Stimulated activated CD8-positive, alpha-beta memory T cell treated with anti-CD3 and anti-CD28 coated beads, Interleukin-12 subunit alpha, Interleukin-12 subunit beta, amount 100 ng/mL, for 24 hours (primary cell): ENCODE data around the gene ADK.
A peak's percentile ranks its signal among the peaks of the same experiment; 100 is the strongest.
"Not testable (repeated sequence)": the region's sequence is repeated elsewhere in the genome, so short reads cannot be mapped to it uniquely, and the experiment has no call there.

Experiments
- DNase-seq: peaks from one replicate; pipeline ENCODE4 v3.0.0-alpha.2; 2020; ENCODE audit errors: extremely low read depth

Gene ADK

DNA sequence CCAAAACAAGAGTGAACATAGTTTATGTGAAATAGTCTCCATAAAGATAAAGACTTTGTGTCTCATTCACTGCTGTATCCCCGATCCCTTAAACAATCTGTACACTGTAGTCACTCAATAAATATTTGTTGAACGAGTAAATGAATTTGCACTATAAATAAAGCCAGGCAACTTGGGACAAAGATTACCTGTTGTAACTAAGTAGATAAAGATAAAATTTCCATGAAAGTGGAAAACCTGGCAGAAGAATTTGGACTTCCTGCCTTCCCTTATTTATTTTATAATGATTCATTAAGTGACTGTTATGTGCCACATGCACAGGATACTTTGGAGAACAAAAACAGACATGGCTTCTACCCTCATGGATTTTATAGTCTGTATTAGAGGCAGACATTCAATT lies 397.7 kb downstream of the ADK start:
- DNase-seq: no peak

DNA sequence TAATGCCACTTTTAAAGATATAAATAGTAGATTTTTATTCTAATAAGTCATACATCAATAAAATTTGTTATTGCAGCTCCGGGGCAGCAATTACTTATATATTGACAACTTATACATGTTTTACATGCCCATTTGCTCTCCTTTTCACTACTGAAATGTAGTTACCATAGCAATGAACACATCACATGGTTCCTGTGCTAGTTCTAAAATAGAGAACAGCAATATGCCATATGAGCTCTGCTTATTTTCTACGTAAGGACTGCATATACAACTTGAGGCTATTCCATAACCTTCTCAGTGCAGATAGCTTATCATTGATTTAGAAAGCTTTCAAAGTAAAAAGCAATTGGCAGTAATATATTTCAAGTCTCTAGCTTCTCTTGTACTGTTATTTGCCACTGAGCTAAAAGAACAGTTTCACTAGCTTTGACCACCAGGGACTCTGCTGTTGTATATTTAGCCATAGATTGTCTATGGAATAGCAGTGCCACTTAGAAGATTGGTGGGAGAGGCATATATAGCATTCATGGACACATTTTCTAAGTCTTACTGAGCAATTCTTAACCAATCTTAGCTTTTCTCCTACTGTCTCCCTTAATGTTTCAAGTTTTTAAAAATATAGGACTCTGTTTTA lies 405.2 kb downstream of the ADK start:
- DNase-seq: no peak

DNA sequence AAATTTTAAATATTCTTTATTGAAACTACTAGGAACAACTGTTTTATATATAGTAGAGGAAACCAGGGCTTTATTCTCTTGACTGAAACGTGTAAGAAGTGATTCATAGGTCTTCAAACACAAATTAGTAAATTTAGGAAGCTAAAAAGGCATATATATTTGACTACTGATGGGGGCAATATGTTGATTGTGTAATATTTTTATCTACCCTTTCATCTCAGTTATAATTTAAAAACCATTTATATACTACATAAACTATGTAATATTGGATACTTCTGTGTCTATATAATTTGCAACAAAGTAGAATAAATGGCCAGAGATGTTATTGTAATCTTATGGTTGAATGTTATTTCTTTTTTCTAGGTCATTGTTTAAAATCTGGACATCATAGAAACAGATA lies 406.1 kb downstream of the ADK start:
- no peak for DNase-seq

DNA sequence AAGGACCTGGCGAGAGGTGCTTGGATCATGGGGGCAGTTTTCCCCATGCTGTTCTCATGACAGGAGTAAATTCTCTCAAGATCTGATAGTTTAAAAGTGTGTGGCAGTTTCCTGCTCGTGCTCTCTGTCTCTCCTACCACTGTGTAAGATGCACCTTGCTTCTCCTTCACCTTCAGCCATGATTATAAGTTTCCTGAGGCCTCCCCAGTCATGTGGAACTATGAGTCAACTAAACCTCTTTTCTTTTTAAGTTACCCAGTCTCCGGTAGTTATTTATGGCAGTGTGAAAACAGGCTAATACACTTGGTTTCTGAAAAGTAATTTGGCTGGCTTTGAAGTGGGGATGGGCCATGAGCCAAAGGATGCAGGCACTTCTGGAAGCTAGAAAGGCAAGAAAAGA lies 407.4 kb downstream of the ADK start:
- DNase-seq: no peak

DNA sequence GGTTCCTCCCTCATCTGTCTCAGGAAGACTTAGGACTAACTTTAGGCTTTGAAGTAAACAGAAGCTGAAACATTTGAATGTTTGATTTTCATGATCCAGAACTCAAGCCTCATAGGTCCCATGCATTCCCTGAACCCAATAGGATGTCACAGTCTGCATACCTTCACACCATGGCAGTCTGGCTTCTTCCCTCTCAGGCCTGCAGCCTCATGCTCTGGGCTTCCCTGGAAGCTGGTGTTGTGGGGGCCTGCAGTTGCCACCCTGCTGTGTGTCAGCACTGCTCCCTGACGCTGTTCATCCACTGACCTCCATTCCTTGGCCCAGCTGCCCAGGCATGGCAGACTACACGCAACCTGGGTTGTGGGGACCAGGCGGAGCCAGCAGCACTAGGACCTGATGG lies 407.9 kb downstream of the ADK start:
- no peak for DNase-seq

DNA sequence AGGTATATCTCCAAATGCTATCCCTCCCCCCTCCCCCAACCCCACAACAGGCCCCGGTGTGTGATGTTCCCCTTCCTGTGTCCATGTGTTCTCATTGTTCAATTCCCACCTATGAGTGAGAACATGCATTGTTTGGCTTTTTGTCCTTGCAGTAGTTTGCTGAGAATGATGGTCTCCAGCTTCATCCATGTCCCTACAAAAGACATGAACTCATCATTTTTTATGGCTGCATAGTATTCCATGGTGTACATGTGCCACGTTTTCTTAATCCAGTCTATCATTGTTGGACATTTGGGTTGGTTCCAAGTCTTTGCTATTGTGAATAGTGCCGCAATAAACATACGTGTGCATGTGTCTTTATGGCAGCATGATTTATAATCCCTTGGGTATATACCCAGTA lies 417.9 kb downstream of the ADK start:
- not testable (repeated sequence) for DNase-seq

DNA sequence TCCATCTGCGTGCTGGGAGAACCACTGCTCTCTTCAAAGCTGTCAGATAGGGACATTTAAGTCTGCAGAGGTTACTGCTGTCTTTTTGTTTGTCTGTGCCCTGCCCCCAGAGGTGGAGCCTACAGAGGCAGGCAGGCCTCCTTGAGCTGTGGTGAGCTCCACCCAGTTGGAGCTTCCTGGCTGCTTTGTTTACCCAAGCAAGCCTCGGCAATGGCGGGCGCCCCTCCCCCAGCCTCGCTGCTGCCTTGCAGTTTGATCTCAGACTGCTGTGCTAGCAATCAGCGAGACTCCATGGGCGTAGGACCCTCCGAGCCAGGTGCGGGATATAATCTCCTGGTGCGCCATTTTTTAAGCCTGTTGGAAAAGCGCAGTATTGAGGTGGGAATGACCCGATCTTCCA lies 422.5 kb downstream of the ADK start:
- DNase-seq: not testable (repeated sequence)

DNA sequence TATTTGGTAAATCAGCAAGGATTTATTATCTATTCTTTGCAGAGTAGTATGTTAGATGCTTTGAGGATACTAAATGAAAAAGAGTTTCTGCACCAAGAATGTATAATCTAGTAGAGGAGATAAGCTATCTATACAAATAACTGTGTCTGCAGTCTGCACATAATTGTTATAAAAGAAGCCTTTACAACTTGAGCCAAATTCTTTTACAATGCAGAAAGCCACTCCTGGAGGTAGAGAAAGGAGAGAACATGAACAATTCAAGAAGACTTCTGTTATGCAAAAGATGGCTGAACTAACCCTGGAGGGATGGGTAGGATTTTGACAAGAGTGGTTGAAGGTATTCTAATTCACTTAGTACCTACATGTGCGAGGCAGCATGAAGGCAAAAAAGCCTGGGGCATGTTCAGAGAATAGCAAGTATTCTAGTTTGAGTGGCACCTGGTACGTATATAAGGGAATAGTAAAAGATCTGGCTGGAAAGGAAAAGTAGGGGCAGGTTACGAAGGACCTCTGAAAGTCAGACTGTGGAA lies 424.2 kb downstream of the ADK start:
- no peak for DNase-seq

DNA sequence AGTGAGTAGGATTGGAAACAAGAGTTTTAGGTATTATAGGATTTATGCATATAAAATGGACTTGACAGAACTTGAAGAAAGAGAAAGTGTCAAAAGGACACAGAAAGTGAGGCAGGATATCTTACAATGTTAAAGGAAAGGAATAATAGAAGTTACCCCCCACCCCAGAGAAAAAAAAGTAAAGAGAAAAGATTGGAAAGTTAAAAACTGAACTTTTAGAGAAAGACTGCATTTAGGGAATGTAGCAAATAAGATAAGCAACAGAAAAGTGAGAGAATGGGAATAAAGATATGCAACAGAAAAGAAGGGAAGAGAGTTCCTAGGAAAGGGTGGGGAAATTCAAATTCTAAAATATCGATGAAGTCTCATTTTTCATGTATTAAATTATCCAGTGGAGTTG lies 424.9 kb downstream of the ADK start:
- no peak for DNase-seq

DNA sequence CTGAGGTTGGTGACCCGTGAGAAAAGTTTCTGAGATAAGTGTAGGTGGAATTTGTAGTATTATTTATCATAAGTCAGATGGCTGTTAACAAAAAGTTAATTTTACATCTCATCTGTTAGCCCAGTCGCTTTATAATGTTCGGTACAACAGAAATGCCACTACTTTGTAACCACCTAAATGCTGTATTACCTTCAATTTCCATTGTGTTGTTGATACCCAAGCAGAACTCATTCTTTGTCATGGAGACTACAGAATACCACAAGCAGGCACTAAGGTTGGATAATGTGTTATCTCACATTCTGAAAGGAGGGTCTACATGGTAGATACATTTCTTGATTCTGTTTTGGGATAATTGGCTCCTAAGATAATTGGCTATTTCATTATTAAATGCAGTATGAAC lies 425.6 kb downstream of the ADK start:
- no peak for DNase-seq

DNA sequence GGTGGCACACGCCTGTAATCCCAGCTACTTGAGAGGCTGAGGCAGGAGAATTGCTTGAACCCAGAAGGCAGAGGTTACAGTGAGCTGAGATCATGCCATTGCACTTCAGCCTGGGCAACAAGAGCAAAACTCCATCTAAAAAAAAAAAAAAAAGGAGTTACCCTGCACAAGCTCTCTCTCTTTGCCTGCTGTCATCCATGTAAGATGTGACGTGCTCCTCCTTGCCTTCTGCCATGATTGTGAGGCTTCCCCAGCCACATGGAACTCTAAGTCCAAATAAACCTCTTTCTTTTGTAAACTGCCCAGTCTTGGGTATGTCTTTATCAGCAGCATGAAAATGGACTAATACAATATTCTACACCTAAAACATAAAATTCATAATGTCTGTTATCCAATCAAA lies 429.4 kb downstream of the ADK start:
- DNase-seq: not testable (repeated sequence)

DNA sequence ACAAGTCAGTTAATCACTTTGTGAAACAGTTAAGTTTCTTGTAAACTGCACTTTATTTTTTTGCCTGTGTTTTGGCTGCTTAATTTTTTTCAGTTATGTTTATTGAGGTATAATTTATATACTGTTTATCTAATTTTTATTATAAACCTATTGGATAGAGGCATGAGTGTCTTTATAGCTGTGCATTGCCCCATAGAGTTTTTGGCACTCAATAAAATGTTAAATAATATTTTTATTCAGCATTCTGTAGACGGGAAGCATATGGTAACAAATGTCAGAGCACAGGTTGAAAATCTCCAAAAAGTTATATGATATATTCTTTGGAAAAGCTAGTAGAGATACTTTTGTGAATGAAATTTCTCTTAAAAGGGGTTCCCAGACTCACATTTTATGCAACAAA lies 431.5 kb downstream of the ADK start:
- DNase-seq: no peak

DNA sequence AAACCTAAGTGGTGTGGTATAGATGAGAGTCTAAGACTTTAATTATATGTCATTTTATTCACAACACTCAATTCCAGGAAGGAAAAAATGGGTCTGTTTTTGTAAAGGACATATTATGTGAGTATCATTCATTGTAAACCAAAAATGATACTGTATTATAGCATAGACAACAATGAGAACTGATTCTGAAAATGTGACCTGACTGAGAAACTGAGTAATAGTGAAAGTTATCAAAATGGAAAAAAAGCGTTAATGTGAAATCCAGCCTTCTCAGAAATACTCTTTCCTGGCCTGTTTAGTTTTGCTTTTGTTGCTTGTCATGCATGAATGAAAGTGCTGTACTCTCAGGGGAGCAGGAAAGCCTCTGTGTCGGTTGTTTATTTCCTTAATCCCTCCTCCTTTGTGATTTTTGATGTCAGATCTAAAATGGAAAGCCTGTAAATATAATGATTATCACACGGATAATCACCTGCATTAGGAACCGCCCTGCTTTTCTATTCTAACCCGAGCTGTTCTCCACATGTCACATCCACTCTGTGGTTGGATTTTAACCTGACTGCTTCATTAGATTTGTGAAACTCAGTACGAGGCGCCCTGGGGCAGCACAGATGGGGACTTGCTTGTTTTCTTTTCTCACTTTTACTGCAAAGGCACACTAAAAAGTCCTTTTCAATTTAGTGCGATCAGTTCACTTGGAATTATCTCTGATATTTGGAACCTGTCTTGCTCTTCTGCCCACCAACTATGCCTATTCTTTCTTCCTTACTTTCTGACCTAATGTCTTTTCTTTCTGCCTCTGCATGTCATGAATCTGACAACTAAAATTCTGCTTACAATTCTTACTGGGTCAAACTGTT lies 434.4 kb downstream of the ADK start:
- peak; percentile 11 for DNase-seq

DNA sequence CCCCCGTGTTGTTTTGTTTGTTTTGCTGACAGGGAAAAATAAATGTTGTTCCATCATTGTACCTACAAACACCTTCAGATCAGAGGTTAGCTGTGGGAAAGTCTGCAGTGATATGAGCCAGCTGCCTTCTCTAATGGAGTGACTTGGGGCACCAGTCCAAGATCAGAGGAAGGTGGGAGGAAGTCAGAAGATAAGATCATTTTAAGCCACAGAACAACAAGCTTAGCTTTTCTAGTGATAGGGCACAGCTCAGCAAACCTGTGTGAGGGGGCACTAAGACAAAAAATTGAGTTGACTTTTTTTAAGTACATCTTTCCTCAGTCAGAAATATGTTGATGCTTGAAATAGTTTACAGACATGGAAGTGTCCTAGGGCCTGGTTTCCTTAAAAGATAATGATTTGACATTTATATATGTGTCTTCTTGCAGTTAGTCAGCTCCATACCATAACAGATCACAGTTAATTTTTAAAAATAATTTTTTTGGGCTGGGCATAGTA lies 435.1 kb downstream of the ADK start:
- no peak for DNase-seq

DNA sequence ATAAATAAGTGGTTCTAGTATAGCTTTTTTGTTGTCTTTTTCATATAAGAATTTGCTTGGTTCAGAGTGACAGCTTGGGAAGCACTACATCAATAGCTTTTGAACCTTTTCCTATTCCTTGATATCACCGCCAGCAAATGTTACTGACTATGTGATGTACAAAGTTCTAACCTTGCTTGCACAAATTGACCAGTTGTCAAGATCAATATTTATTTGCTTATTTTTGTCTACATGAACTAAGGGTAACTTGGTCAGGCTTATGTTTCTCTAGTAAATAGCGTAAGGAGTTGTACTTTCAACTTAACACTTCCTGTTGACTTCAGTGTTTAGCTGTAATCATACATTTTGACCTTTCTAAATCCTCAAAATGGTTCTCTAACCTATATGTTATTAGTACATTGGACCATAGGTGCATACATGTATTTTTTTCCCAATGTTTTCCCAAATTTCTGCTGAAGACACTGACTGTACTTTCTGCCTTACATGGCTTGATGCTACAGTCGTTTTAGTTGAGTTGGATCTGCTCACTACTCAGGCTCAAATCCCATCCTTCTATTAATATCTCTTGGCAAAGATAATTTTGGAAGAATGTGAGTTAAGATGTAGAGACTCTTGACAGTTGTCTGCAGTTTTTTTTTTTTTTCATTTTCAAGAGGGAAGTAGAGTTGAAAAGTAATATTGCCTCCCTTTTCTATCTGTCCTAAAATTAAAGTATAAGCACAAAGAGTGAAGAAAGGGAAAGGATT lies 436.3 kb downstream of the ADK start:
- no peak for DNase-seq

DNA sequence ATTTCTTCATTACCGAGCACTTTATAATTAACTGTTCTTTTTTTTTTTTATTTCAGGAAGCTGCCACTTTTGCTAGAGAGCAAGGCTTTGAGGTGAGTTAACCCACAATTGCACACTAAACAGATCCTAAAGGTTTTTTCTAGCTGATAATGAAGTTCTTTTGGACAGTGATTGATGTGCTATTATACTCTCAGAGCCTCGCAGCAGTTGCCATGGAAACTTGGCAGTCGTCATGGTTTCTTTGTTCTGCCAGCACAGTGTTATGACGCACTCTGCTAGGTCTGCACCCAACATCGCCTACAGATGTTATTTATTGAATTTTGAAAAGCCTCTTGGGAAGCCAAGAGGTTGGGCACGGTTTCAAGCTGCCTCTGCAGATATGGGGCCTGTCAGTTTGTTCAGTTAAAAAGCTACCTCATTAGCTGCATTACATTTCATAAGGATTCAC lies 438.2 kb downstream of the ADK start:
- DNase-seq: peak; percentile 56

DNA sequence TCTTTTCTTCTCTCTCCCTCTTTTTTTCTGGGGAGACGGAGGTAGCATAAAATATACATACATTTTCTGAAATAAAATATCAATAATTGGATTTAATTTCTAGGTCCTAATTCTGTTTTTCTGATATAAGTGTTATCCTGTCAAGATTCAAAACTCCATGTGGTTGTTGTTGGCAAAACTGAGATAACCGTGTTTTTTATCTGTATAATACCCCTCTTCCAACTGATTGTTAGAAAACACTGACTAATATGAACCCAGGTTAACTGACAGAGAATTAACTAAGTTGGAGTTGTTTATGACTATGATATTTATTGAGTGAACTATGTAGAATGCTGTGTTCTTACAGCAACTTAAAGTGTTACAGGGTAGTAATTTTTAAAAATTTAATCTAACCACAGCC lies 438.8 kb downstream of the ADK start:
- DNase-seq: no peak

DNA sequence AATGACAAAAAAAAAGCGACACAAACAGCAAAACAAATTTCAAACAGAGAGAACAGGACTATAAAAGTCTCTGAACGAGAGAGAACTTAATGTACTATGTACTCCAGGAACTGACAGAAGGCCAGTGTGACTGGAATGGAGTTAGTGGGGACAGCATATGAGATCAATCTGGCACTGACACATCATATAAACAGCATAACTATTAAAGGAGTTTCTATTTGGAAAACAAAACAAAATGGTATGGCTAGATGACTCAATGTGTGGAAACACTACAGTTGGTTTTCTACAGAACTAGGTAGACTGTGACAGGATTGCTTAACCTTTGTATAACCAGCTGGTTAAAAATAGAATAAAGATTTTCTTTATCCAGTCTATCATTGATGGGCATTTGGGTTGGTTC lies 442.4 kb downstream of the ADK start:
- no peak for DNase-seq

DNA sequence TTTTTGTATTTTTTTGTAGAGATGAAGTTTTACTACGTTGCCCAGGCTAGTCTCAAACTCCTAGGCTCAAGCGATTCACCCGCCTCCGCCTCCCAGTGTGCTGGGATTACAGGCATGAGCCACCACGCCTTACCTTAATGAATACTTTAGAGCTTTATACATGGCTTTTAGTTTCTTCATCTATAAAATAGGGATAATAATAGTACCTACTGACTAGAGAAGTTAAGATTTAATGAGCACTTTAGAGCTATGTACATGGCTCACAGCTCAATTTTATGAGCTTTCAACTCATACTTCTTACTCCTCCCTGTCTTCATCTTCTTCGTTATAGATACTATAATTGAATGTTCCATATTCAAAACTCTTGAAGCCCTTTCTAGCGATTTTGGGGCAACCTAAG lies 445.7 kb downstream of the ADK start:
- DNase-seq: no peak

DNA sequence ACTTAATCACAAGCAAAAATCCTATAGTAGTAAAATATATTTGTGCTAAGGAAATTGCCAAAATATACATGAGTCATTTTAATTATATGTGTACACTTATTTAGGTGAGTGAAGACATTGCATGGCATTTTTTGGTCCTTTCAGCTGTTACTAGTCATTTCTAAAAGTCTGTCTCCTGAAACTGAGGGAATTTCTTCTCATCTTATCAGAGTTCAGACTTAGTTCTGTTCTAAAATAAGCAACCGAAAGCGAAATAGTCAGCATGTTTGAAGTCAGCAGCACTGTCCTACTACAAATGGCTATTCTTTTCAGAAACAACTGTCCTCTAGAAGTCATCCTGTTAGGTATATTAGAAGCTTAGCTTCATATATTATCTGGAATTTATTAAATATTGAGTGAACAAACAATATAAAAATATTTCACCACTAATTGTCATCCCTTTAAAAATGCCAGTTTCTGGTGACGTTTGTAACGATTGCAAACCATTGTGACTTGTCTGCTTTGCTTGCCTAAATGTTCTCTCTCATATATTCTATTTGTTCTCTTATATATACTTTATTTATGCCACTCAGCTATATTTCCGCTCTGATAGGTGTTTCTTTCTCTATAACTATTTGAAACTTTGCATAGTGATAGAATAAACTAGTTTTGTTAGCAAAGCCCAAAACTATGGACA lies 448.0 kb downstream of the ADK start:
- DNase-seq: no peak

DNA sequence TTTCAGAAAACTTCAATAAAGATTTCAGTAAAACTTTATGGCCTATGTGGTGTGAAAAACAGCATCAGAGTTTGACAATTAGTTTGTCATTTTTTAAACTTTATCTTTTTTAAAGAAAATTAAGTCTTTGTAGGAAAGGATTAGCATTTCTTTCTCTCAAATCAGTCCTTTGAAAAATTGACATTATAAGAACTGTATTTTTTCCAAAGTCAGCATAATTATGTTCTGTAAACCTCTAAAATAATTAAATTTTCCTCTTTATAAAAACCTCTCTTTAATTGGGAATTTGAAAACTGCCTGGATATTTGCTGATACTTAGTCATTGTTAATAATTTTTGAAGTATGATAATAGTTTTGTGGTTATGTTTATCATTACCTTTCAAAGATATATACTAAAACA lies 448.7 kb downstream of the ADK start:
- no peak for DNase-seq

DNA sequence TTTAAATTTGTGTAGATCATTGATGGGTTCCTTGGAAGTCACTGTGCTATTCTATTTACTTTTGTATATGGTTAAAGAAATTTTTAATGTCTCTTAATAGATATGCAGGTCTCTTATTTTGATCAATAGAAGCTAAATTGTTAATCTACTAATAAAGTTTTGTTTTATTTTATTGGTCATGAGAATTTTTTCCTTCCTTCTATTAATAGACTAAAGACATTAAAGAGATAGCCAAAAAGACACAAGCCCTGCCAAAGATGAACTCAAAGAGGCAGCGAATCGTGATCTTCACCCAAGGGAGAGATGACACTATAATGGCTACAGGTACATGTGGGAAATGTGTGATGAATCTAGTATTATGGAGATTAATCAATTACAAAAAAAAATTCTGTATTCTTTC lies 449.1 kb downstream of the ADK start:
- DNase-seq: no peak
